ENCODE results near the gene INPP4B. TPM values are rescaled to one million over a fixed set of nuclear protein-coding genes. Genes with fewer than 3 reads are reported as not detected.

INPP4B gene
- total and polyA plus RNA-seq, 2 of the 4 experiments (the other 2 are of a cell fraction) = 1.8 to 14.0 TPM

DNA sequence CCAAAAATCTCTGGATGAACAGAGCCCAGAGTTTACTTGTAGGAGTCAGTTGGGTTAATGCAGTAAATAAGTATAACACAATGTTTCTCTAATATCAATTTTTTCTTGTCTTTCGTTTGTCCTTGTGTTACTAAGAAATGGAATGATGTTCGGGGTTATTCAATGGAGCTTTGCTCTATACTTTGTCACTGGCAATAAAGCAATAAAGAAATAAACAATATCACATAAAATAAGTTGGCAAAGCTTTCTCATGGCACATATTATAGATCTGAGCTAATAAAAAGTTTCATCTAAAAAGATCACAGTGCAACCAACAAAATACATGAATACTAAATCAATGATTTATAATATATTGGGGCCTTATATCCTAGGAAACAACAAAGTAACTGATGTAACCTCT lies 32.7 kb downstream of the INPP4B start:
- in situ Hi-C loops (cut with MboI; ENCODE audit: low sequenced_read_pairs) = no loop called here
- no peak overlapping the region for H2AK9ac ChIP-seq (replicated peaks; ENCODE audit: low read depth, low read length, poor library complexity)
- no peak overlapping the region for H4K91ac ChIP-seq (ENCODE audit: insufficient read depth, low read depth, low read length)
- DNase-seq (no peak), ATAC-seq (ENCODE audit: low read depth) (no peak)
- no peak for TF ChIP-seq RCOR1 (IDR thresholded peaks at IDR 0.05; ENCODE audit: insufficient replicate concordance, low read length)
- no peak for TF ChIP-seq MAZ (IDR thresholded peaks at IDR 0.05; ENCODE audit: borderline replicate concordance, low read depth, low read length)
- TF ChIP-seq MAFK (IDR thresholded peaks at IDR 0.05; ENCODE audit: low read depth, low read length) = no peak
- TF ChIP-seq, protein P1, sequence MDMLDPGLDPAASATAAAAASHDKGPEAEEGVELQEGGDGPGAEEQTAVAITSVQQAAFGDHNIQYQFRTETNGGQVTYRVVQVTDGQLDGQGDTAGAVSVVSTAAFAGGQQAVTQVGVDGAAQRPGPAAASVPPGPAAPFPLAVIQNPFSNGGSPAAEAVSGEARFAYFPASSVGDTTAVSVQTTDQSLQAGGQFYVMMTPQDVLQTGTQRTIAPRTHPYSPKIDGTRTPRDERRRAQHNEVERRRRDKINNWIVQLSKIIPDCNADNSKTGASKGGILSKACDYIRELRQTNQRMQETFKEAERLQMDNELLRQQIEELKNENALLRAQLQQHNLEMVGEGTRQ (IDR thresholded peaks at IDR 0.05; ENCODE audit: low read depth, low read length) = no peak
- no peak for TF ChIP-seq CEBPB (IDR thresholded peaks at IDR 0.05; ENCODE audit: low read depth, low read length)
- TF ChIP-seq POLR2A (IDR thresholded peaks at IDR 0.05; ENCODE audit: low read depth, low read length) = no peak
- no peak for TF ChIP-seq CHD1 (IDR thresholded peaks at IDR 0.05; ENCODE audit: low read depth, low read length)
- TF ChIP-seq NFE2L2 (IDR thresholded peaks at IDR 0.05; ENCODE audit: low read depth, low read length) = no peak
- TF ChIP-seq SMC3 (IDR thresholded peaks at IDR 0.05; ENCODE audit: low read depth, low read length) = no peak
- TF ChIP-seq BHLHE40 (IDR thresholded peaks at IDR 0.05; ENCODE audit: low read depth, low read length) = no peak
- TF ChIP-seq RFX5 (IDR thresholded peaks at IDR 0.05; ENCODE audit: low read depth, low read length) = no peak
- no peak for TF ChIP-seq RAD21 (IDR thresholded peaks at IDR 0.05; ENCODE audit: low read length)
- TF ChIP-seq MXI1 (IDR thresholded peaks at IDR 0.05; ENCODE audit: borderline replicate concordance, low read depth, low read length) = no peak
- TF ChIP-seq ELK1 (IDR thresholded peaks at IDR 0.05; ENCODE audit: borderline replicate concordance, low read depth, low read length) = no peak
- no TSS peak for BruUV-seq (replicated peaks)
- ChIA-PET CTCF (no interaction called here), POLR2A (ENCODE audit: unreplicated experiment) (no interaction called here)
- intact Hi-C loops (cut with micrococcal nuclease) = no loop called here
- H3K4ac ChIP-seq (ENCODE audit: low read depth, low read length) = no peak overlapping the region
- no peak overlapping the region for H3K27ac ChIP-seq (ENCODE audit: insufficient read depth, low read length)
- H4K20me1 ChIP-seq (ENCODE audit: insufficient read depth, low read length) = no peaks in the 10 kb centered on the region
- H3K36me3 ChIP-seq (ENCODE audit: control insufficient read depth, insufficient read depth, low read length) = no peaks in the 10 kb centered on the region
- no peak overlapping the region for H4K5ac ChIP-seq (ENCODE audit: low read depth, low read length)
- no peak overlapping the region for H4K8ac ChIP-seq (ENCODE audit: low read depth in 2 of 2, low read length in 2 of 2)
- no peak overlapping the region for H3K23ac ChIP-seq (ENCODE audit: low read depth, low read length)
- no peaks in the 10 kb centered on the region for H3K9me3 ChIP-seq (ENCODE audit: control insufficient read depth, insufficient read depth, low read length)
- H3K14ac ChIP-seq (replicated peaks; ENCODE audit: low read depth, low read length) = no peak overlapping the region
- H3K18ac ChIP-seq (ENCODE audit: low read depth, low read length) = no peak overlapping the region
- H2BK15ac ChIP-seq (ENCODE audit: low read depth, low read length) = no peak overlapping the region
- H2BK20ac ChIP-seq (ENCODE audit: low read depth, low read length) = no peak overlapping the region
- H2BK5ac ChIP-seq (ENCODE audit: low read depth, low read length, poor library complexity, severe bottlenecking) = no peak overlapping the region
- no peak overlapping the region for H2BK120ac ChIP-seq (ENCODE audit: low read depth, low read length)
- no peak overlapping the region for H2AFZ ChIP-seq (replicated peaks; ENCODE audit: low read length, poor library complexity)
- H3K9me1 ChIP-seq (ENCODE audit: insufficient read depth, low read length) = no peaks in the 10 kb centered on the region
- no peak overlapping the region for H2AK5ac ChIP-seq (ENCODE audit: low read depth, low read length)
- H3K27me3 ChIP-seq (ENCODE audit: control insufficient read depth, insufficient read depth, low read length) = no peaks in the 10 kb centered on the region
- dilution Hi-C loops (cut with HindIII; ENCODE audit: low sequenced_read_pairs, unreplicated experiment) = no loop called here
- no peak overlapping the region for H3K4me2 ChIP-seq (ENCODE audit: low read depth, low read length)
- no peak overlapping the region for H3K56ac ChIP-seq (ENCODE audit: extremely low read depth, insufficient read depth, low read length)
- no peaks in the 10 kb centered on the region for H3K79me1 ChIP-seq (ENCODE audit: low read depth in 1 of 2, low read length in 2 of 2)
- H3K4me3 ChIP-seq (ENCODE audit: insufficient read depth, low read depth, low read length) = no peak overlapping the region
- WGBS, 2 experiments (ENCODE audit: extremely low coverage in 2 of 2, insufficient read length in 1 of 2) = no CpG with 5 or more reads among the region's 2 CpGs
- H3K4me1 ChIP-seq (ENCODE audit: control insufficient read depth, insufficient read depth, low read length) = peaks cover 2% of the 10 kb centered on the region; the same call in 1 of the 2 replicates
- no peak overlapping the region for H3K9ac ChIP-seq (ENCODE audit: low read depth, low read length)
